Central memory CD8-positive, alpha-beta T cell (primary cell): Measurements from ENCODE around the gene CDCA4.

Experiments
- ATAC-seq: fragments of 150-1000 bp; cut with Tn5 transposase; replicated peaks from 2 replicates; pipeline ENCODE4 v1.10.0; 2022; ENCODE audit warnings: mild to moderate bottlenecking, moderate FRiP score, moderate number of reproducible peaks; ENCODE audit not compliant: poor library complexity, severe bottlenecking; ENCODE audit errors: extremely low read depth
- DNase-seq, 2 donors: peaks; one replicate each; pipeline ENCODE4 v3.0.0; 2021; ENCODE audit warnings: low spot score in 2 of 2
- H3K27ac Mint-ChIP-seq: one replicate; pipeline ENCODE4 v1.8.0; 2022; ENCODE audit warnings: low read depth, mild to moderate bottlenecking, moderate library complexity, mixed read lengths
- H3K27me3 Mint-ChIP-seq: one replicate; pipeline ENCODE4 v1.8.0; 2022; ENCODE audit warnings: mixed read lengths
- H3K36me3 Mint-ChIP-seq: one replicate; pipeline ENCODE4 v1.8.0; 2022; ENCODE audit warnings: mild to moderate bottlenecking, moderate library complexity, mixed read lengths; ENCODE audit not compliant: insufficient read depth
- H3K4me1 Mint-ChIP-seq: one replicate; pipeline ENCODE4 v1.8.0; 2022; ENCODE audit warnings: mixed read lengths
- H3K4me3 Mint-ChIP-seq: one replicate; pipeline ENCODE4 v1.8.0; 2022; ENCODE audit warnings: mild to moderate bottlenecking, moderate library complexity, mixed read lengths
- H3K9me3 Mint-ChIP-seq: one replicate; pipeline ENCODE4 v1.8.0; 2022; ENCODE audit warnings: mixed read lengths

CDCA4 gene

GRCh38 chr14:105063056-105063455, 42.2 kb upstream of the CDCA4 start:
- H3K27ac Mint-ChIP-seq: peak overlapping the region; percentile 100
- H3K9me3 Mint-ChIP-seq: no peaks in the 10 kb centered on the region
- H3K27me3 Mint-ChIP-seq: no peaks in the 10 kb centered on the region
- peaks cover 81% of the 10 kb centered on the region for H3K4me1 Mint-ChIP-seq
- peak overlapping the region; percentile 99 for H3K4me3 Mint-ChIP-seq
- H3K36me3 Mint-ChIP-seq: peaks cover 62% of the 10 kb centered on the region
- ATAC-seq: no peak
- DNase-seq: no peak

- H3K36me3 Mint-ChIP-seq: peaks cover 63% of the 10 kb centered on the region
Observed at GRCh38 chr14:105062048-105062433, 41.2 kb upstream of the CDCA4 start.

GRCh38 chr14:105061428-105062047, 40.7 kb upstream of the CDCA4 start:
- peak overlapping the region; percentile 99 for H3K4me3 Mint-ChIP-seq
- H3K9me3 Mint-ChIP-seq: no peaks in the 10 kb centered on the region
- no peaks in the 10 kb centered on the region for H3K27me3 Mint-ChIP-seq
- H3K36me3 Mint-ChIP-seq: peaks cover 68% of the 10 kb centered on the region
- peak overlapping the region; percentile 100 for H3K27ac Mint-ChIP-seq
- no peak for ATAC-seq
- no peak for DNase-seq
- H3K4me1 Mint-ChIP-seq: peaks cover 69% of the 10 kb centered on the region

More at GRCh38 chr14:105062048-105062433, 41.2 kb upstream of the CDCA4 start:
- Mint-ChIP-seq H3K4me1 (peaks cover 73% of the 10 kb centered on the region), H3K27me3 (no peaks in the 10 kb centered on the region), H3K9me3 (no peaks in the 10 kb centered on the region), H3K4me3 (peak overlapping the region; percentile 99), H3K27ac (peak overlapping the region; percentile 100)
- no peak for DNase-seq
- ATAC-seq: no peak

GRCh38 chr14:105060751-105061427, 40.0 kb upstream of the CDCA4 start:
- Mint-ChIP-seq H3K4me3 (peak overlapping the region; percentile 99), H3K36me3 (peaks cover 68% of the 10 kb centered on the region), H3K27me3 (no peaks in the 10 kb centered on the region), H3K4me1 (peaks cover 63% of the 10 kb centered on the region), H3K27ac (peak overlapping the region; percentile 100), H3K9me3 (no peaks in the 10 kb centered on the region)
- DNase-seq (no peak), ATAC-seq (no peak)

GRCh38 chr14:105059925-105060565, 39.2 kb upstream of the CDCA4 start:
- peaks cover 67% of the 10 kb centered on the region for H3K36me3 Mint-ChIP-seq
- H3K4me3 Mint-ChIP-seq: peak overlapping the region; percentile 99

GRCh38 chr14:105059035-105059924, 38.4 kb upstream of the CDCA4 start:
- Mint-ChIP-seq H3K36me3 (peaks cover 69% of the 10 kb centered on the region), H3K27ac (peak overlapping the region; percentile 100), H3K27me3 (no peaks in the 10 kb centered on the region), H3K4me3 (peak overlapping the region; percentile 99), H3K4me1 (peaks cover 54% of the 10 kb centered on the region), H3K9me3 (no peaks in the 10 kb centered on the region)
- ATAC-seq: peak; percentile 77
- peak in 1 of 2 donors; percentile 76 for DNase-seq

More at GRCh38 chr14:105059925-105060565, 39.2 kb upstream of the CDCA4 start:
- Mint-ChIP-seq H3K27ac (peak overlapping the region; percentile 100), H3K4me1 (peaks cover 61% of the 10 kb centered on the region), H3K27me3 (no peaks in the 10 kb centered on the region), H3K9me3 (no peaks in the 10 kb centered on the region)
- DNase-seq: no peak
- ATAC-seq: peak; percentile 3

GRCh38 chr14:105058521-105059034, 37.7 kb upstream of the CDCA4 start:
- peak overlapping the region; percentile 99 for H3K4me3 Mint-ChIP-seq

GRCh38 chr14:105056303-105056831, 35.5 kb upstream of the CDCA4 start:
- Mint-ChIP-seq H3K9me3 (no peaks in the 10 kb centered on the region), H3K27me3 (no peaks in the 10 kb centered on the region), H3K27ac (peak overlapping the region; percentile 49), H3K4me3 (no peak overlapping the region), H3K4me1 (peaks cover 35% of the 10 kb centered on the region), H3K36me3 (peaks cover 76% of the 10 kb centered on the region)
- DNase-seq (no peak), ATAC-seq (no peak)

More at GRCh38 chr14:105058521-105059034, 37.7 kb upstream of the CDCA4 start:
- Mint-ChIP-seq H3K4me1 (peaks cover 47% of the 10 kb centered on the region), H3K27ac (peak overlapping the region; percentile 51), H3K9me3 (no peaks in the 10 kb centered on the region), H3K36me3 (peaks cover 69% of the 10 kb centered on the region), H3K27me3 (no peaks in the 10 kb centered on the region)
- DNase-seq (no peak), ATAC-seq (no peak)

GRCh38 chr14:105055736-105056302, 34.9 kb upstream of the CDCA4 start:
- Mint-ChIP-seq H3K4me1 (peaks cover 40% of the 10 kb centered on the region), H3K27me3 (no peaks in the 10 kb centered on the region), H3K36me3 (peaks cover 78% of the 10 kb centered on the region), H3K27ac (peak overlapping the region; percentile 84), H3K4me3 (no peak overlapping the region), H3K9me3 (no peaks in the 10 kb centered on the region)
- DNase-seq (no peak), ATAC-seq (no peak)

- Mint-ChIP-seq H3K27ac (peak overlapping the region; percentile 84), H3K4me3 (no peak overlapping the region), H3K4me1 (peaks cover 35% of the 10 kb centered on the region), H3K9me3 (no peaks in the 10 kb centered on the region), H3K27me3 (no peaks in the 10 kb centered on the region), H3K36me3 (peaks cover 77% of the 10 kb centered on the region)
- DNase-seq: no peak
- ATAC-seq: no peak
Observed at GRCh38 chr14:105055334-105055733, 34.5 kb upstream of the CDCA4 start.

GRCh38 chr14:105053996-105054395, 33.1 kb upstream of the CDCA4 start:
- Mint-ChIP-seq H3K27me3 (no peaks in the 10 kb centered on the region), H3K4me3 (no peak overlapping the region), H3K4me1 (peaks cover 23% of the 10 kb centered on the region), H3K27ac (no peak overlapping the region), H3K36me3 (peaks cover 70% of the 10 kb centered on the region), H3K9me3 (no peaks in the 10 kb centered on the region)
- no peak for DNase-seq
- no peak for ATAC-seq
